SK-N-SH treated with all-trans-retinoic acid at 6 μM for 48 hours (cell line): ENCODE data around the gene HRCT1.

ENCODE experiments used
- ATAC-seq: fragments of 200-7000 bp; cut with Tn5 transposase; 3 replicates; pipeline ENCODE4 v1.9.1; 2020; ENCODE audit warnings: mild to moderate bottlenecking, moderate library complexity
- BACH2 ChIP-seq: fragments of 250-450 bp; sonication (Bioruptor Pico); IDR thresholded peaks from 2 replicates; pipeline ENCODE4 v1.9.0; 2021; ENCODE audit warnings: mild to moderate bottlenecking, borderline replicate concordance
- ESRRG ChIP-seq: fragments of 250-450 bp; sonication (Bioruptor Pico); IDR thresholded peaks from 2 replicates; pipeline ENCODE4 v1.6.1; 2021; ENCODE audit warnings: mild to moderate bottlenecking
- ISL1 ChIP-seq: fragments of 250-450 bp; sonication (Bioruptor Pico); IDR thresholded peaks from 2 replicates; pipeline ENCODE4 v2.1.2; 2022; ENCODE audit warnings: mild to moderate bottlenecking, moderate library complexity
- OSR1 ChIP-seq: fragments of 250-450 bp; sonication (Bioruptor Pico); IDR thresholded peaks from 2 replicates; pipeline ENCODE4 v1.8.0; 2022; ENCODE audit warnings: moderate library complexity, mild to moderate bottlenecking, inconsistent platforms
- PPARA ChIP-seq: fragments of 250-450 bp; sonication (Bioruptor Pico); IDR thresholded peaks from 2 replicates; pipeline ENCODE4 v1.5.0; 2020; ENCODE audit warnings: mild to moderate bottlenecking, borderline replicate concordance
- RARB ChIP-seq: fragments of 250-450 bp; sonication (Bioruptor Pico); IDR thresholded peaks from 2 replicates; pipeline ENCODE4 v1.8.0; 2021; ENCODE audit warnings: mild to moderate bottlenecking, moderate library complexity
- SNAI2 ChIP-seq: fragments of 250-450 bp; sonication (Bioruptor Pico); IDR thresholded peaks from 2 replicates; pipeline ENCODE4 v1.5.0; 2020; ENCODE audit warnings: mild to moderate bottlenecking, moderate library complexity
- TCF4 ChIP-seq: fragments of 250-450 bp; sonication (Bioruptor Pico); IDR thresholded peaks from 2 replicates; pipeline ENCODE4 v1.8.0; 2021; ENCODE audit warnings: mild to moderate bottlenecking, moderate library complexity, borderline replicate concordance
- ZC3H10 ChIP-seq: fragments of 250-450 bp; sonication (Bioruptor Pico); IDR thresholded peaks from 2 replicates; pipeline ENCODE4 v1.5.1; 2021; ENCODE audit warnings: mild to moderate bottlenecking, moderate library complexity
- ZFP3 ChIP-seq: fragments of 250-450 bp; sonication (Bioruptor Pico); IDR thresholded peaks from 2 replicates; pipeline ENCODE4 v1.5.0; 2020; ENCODE audit warnings: mild to moderate bottlenecking, moderate library complexity
- ZNF565 ChIP-seq: fragments of 450-650 bp; formaldehyde crosslinking; conservative IDR thresholded peaks from 2 replicates; pipeline ENCODE4 v1.5.0; 2020; ENCODE audit warnings: low read depth, mild to moderate bottlenecking, moderate library complexity
- ZNF70 ChIP-seq: fragments of 450-650 bp; formaldehyde crosslinking; IDR thresholded peaks from 2 replicates; pipeline ENCODE4 v1.5.0; 2020; ENCODE audit warnings: mild to moderate bottlenecking, moderate library complexity
- ZNF8 ChIP-seq: fragments of 450-650 bp; formaldehyde crosslinking; IDR thresholded peaks from 2 replicates; pipeline ENCODE4 v1.5.0; 2020; ENCODE audit warnings: mild to moderate bottlenecking, moderate library complexity
- TF ChIP-seq, protein P1 (sequence below): fragments of 250-450 bp; sonication (Bioruptor Pico); IDR thresholded peaks from 2 replicates; pipeline ENCODE4 v1.5.0; 2020; ENCODE audit warnings: mild to moderate bottlenecking, moderate library complexity
- TF ChIP-seq, protein P2 (sequence below): fragments of 250-450 bp; sonication (Bioruptor Pico); IDR thresholded peaks from 2 replicates; pipeline ENCODE4 v1.8.0; 2020; ENCODE audit warnings: mild to moderate bottlenecking, moderate library complexity, borderline replicate concordance
- TF ChIP-seq, protein P3 (sequence below): fragments of 250-450 bp; sonication (Bioruptor Pico); IDR thresholded peaks from 2 replicates; pipeline ENCODE4 v1.5.1; 2021; ENCODE audit warnings: mild to moderate bottlenecking, moderate library complexity
- TF ChIP-seq, protein P4 (sequence below): fragments of 250-450 bp; sonication (Bioruptor Pico); IDR thresholded peaks from 2 replicates; pipeline ENCODE4 v1.5.1; 2020; ENCODE audit warnings: low read depth, mild to moderate bottlenecking, moderate library complexity

The HRCT1 gene

DNA sequence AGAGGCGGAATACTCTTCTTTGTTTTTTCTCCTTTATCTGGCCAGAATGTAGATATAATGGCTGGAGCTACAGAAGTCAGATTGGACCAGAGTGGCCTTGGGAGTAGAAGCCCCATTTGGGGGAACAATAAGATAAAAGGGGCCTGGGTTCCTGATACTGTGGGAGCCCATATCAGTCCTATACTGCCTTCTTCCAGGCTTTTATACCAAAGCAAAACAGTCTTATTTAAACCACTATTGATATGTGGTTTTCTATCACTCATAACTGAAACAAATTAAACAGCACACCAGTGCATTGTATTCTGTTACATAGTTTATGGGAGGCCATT, 17.6 kb downstream of the HRCT1 start:
- ATAC-seq, result no peak; the same call in 2 of the 3 replicates
- TF ChIP-seq, protein P1, sequence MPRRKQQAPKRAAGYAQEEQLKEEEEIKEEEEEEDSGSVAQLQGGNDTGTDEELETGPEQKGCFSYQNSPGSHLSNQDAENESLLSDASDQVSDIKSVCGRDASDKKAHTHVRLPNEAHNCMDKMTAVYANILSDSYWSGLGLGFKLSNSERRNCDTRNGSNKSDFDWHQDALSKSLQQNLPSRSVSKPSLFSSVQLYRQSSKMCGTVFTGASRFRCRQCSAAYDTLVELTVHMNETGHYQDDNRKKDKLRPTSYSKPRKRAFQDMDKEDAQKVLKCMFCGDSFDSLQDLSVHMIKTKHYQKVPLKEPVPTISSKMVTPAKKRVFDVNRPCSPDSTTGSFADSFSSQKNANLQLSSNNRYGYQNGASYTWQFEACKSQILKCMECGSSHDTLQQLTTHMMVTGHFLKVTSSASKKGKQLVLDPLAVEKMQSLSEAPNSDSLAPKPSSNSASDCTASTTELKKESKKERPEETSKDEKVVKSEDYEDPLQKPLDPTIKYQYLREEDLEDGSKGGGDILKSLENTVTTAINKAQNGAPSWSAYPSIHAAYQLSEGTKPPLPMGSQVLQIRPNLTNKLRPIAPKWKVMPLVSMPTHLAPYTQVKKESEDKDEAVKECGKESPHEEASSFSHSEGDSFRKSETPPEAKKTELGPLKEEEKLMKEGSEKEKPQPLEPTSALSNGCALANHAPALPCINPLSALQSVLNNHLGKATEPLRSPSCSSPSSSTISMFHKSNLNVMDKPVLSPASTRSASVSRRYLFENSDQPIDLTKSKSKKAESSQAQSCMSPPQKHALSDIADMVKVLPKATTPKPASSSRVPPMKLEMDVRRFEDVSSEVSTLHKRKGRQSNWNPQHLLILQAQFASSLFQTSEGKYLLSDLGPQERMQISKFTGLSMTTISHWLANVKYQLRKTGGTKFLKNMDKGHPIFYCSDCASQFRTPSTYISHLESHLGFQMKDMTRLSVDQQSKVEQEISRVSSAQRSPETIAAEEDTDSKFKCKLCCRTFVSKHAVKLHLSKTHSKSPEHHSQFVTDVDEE (CRISPR knock-in tag), result no peak
- TF ChIP-seq ZFP3, result no peak
- no peak for TF ChIP-seq ESRRG (CRISPR knock-in tag)
- TF ChIP-seq ZNF565 (CRISPR knock-in tag), result no peak
- no peak for TF ChIP-seq BACH2 (CRISPR knock-in tag)
- no peak for TF ChIP-seq TCF4 (CRISPR knock-in tag)
- TF ChIP-seq ZC3H10, result no peak
- TF ChIP-seq, protein P2, sequence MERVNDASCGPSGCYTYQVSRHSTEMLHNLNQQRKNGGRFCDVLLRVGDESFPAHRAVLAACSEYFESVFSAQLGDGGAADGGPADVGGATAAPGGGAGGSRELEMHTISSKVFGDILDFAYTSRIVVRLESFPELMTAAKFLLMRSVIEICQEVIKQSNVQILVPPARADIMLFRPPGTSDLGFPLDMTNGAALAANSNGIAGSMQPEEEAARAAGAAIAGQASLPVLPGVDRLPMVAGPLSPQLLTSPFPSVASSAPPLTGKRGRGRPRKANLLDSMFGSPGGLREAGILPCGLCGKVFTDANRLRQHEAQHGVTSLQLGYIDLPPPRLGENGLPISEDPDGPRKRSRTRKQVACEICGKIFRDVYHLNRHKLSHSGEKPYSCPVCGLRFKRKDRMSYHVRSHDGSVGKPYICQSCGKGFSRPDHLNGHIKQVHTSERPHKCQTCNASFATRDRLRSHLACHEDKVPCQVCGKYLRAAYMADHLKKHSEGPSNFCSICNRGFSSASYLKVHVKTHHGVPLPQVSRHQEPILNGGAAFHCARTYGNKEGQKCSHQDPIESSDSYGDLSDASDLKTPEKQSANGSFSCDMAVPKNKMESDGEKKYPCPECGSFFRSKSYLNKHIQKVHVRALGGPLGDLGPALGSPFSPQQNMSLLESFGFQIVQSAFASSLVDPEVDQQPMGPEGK (CRISPR knock-in tag), result no peak
- TF ChIP-seq, protein P3, sequence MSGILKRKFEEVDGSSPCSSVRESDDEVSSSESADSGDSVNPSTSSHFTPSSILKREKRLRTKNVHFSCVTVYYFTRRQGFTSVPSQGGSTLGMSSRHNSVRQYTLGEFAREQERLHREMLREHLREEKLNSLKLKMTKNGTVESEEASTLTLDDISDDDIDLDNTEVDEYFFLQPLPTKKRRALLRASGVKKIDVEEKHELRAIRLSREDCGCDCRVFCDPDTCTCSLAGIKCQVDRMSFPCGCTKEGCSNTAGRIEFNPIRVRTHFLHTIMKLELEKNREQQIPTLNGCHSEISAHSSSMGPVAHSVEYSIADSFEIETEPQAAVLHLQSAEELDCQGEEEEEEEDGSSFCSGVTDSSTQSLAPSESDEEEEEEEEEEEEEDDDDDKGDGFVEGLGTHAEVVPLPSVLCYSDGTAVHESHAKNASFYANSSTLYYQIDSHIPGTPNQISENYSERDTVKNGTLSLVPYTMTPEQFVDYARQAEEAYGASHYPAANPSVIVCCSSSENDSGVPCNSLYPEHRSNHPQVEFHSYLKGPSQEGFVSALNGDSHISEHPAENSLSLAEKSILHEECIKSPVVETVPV (CRISPR knock-in tag), result no peak
- TF ChIP-seq, protein P4, sequence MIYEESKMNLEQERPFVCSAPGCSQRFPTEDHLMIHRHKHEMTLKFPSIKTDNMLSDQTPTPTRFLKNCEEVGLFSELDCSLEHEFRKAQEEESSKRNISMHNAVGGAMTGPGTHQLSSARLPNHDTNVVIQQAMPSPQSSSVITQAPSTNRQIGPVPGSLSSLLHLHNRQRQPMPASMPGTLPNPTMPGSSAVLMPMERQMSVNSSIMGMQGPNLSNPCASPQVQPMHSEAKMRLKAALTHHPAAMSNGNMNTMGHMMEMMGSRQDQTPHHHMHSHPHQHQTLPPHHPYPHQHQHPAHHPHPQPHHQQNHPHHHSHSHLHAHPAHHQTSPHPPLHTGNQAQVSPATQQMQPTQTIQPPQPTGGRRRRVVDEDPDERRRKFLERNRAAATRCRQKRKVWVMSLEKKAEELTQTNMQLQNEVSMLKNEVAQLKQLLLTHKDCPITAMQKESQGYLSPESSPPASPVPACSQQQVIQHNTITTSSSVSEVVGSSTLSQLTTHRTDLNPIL (CRISPR knock-in tag), result no peak
- TF ChIP-seq ZNF70 (CRISPR knock-in tag), result no peak
- TF ChIP-seq PPARA (CRISPR knock-in tag), result no peak

DNA sequence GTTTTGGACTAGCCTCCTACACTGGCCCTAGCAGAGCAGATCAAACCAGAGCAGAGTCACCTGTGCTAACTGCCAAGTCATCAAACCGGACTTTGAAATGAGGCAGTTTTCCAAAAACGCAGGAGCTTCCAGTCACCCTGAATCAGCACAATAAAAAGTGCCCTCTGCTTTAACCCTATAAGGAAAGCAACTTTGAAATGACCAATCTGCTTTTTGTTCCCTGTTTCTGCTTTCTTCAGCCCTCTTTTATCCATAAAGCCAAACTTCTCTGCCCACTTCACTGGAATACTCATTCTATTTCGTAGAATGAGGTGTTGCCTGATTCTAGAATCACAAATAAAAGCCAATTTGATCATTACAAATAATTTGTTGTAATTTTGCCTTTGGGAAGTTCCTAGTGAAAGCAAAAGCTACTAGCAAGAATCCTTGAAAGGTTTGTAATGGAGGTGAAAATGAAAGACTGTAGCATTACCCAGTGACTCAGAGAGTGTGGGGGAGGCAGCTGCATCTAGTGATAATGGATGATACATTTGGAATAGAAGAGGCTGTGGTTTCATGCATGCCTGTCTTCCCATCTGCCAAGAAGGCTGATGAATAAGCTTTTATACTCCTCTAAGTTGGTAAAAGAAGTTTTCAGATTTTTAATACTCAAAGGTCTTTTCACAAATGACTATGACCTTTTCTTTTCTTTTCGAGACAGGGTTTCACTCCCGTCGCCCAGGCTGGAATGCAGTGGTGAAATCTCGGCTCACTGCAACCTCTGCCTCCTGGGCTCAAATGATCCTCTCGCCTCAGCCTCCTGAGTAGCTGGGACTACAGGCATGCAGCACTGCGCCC, 18.1 kb downstream of the HRCT1 start:
- peak; percentile 92 for ATAC-seq
- TF ChIP-seq ISL1 (CRISPR knock-in tag) (peak; percentile 60), SNAI2 (no peak), ZNF565 (CRISPR knock-in tag) (no peak), ZC3H10 (0 out of 2 replicates have a peak, but pooled peaks have one; percentile 15), ZNF8 (no peak), RARB (no peak), OSR1 (no peak)
- TF ChIP-seq, protein P2 (CRISPR knock-in tag), result no peak
- TF ChIP-seq, protein P3 (CRISPR knock-in tag), result no peak
- TF ChIP-seq, protein P1 (CRISPR knock-in tag), result no peak
